ENCODE measurements around the gene CCDC183. TPM values are rescaled to one million over a fixed set of nuclear protein-coding genes. Genes with fewer than 3 reads are reported as not detected.
A peak's percentile ranks its signal among the peaks of the same experiment; 100 is the strongest.
"Not testable (repeated sequence)": the region's sequence is repeated elsewhere in the genome, so short reads cannot be mapped to it uniquely, and the experiment has no call there.

CCDC183 gene
- polyA plus RNA-seq, 4 donors: 3.7 to 7.7 (median 5.4) TPM

GRCh38 chr9:136837146-136837855 is 41.2 kb downstream of the CCDC183 start:
- DNase-seq (ENCODE audit: low read depth in 4 of 4, low spot score in 2 of 4): no peak

- DNase-seq (ENCODE audit: low read depth in 4 of 4, low spot score in 2 of 4): not testable (repeated sequence)
These were observed 41.7 kb downstream of the CCDC183 start for GRCh38 chr9:136837856-136838277.

DNA sequence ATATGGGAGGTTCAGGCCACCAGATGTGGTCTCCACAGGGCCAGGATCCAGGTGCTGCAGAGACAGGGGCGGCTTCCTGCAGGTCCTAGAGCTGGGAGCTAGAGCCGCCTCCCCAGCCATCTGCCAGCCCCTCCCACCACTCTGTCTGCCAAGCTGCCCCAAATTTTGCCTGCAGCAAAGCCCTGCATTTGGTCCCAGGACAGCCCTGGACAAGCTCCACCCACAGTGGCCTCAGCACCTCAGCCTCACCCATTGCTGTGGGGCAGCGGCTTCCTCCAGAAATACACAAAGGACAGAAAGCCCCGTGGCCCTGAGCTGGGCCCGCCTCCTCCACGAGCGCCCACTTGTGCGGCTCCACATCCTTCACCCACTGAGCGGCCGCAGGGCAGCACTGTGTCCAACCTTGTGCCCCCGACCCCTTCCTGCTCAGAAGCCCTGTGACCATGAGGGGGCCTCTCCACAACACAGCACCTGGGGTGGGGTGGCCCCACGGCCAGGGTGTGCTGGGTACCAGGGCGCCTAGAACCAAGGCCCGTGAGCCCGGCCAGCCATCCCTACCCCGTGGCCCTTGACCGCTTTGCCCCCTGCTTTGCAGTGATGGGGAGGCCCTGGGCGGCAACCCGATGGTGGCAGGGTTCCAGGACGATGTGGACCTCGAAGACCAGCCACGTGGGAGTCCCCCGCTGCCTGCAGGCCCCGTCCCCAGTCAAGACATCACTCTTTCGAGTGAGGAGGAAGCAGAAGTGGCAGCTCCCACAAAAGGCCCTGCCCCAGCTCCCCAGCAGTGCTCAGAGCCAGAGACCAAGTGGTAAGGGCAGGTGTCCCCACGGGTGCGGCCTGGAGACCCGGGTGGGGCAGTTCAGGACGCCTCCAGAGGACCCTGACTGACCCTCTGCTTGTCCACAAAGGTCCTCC is 42.4 kb downstream of the CCDC183 start:
- no peak for DNase-seq (ENCODE audit: low read depth in 4 of 4, low spot score in 2 of 4)

GRCh38 chr9:136839229-136840139 is 43.3 kb downstream of the CCDC183 start:
- DNase-seq (ENCODE audit: low read depth in 4 of 4, low spot score in 2 of 4): no peak

DNA sequence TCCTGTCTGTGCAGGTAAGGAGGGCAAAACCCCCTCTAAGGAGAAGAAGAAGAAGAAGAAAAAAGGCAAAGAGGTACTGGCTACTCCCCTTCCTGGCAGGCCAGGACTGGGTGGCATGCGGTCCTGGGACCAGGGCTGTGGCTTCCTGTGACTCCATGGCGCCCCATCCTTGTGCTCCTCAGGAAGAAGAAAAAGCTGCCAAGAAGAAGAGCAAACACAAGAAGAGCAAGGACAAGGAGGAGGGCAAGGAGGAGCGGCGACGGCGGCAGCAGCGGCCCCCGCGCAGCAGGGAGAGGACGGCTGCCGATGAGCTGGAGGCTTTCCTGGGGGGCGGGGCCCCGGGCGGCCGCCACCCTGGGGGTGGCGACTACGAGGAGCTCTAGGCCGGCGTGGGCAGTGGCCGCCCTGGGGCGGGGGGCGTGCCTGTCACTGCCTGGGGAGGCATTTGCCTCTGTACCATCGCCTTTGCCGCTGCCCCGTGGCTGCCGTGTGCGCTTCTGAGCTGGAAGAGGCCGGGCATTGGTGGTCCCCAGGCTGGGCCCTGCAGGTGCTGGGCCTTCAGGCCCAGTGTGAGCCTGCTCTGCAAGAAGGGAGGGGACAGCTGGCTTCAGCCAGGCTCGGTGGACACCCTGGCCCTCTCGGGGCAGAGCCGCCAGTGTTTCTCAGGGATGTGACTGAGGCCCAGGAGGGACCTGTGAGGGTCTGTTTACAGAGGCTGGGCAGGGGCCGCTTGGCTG is 44.2 kb downstream of the CCDC183 start:
- no peak for DNase-seq (ENCODE audit: low read depth in 4 of 4, low spot score in 2 of 4)

DNA sequence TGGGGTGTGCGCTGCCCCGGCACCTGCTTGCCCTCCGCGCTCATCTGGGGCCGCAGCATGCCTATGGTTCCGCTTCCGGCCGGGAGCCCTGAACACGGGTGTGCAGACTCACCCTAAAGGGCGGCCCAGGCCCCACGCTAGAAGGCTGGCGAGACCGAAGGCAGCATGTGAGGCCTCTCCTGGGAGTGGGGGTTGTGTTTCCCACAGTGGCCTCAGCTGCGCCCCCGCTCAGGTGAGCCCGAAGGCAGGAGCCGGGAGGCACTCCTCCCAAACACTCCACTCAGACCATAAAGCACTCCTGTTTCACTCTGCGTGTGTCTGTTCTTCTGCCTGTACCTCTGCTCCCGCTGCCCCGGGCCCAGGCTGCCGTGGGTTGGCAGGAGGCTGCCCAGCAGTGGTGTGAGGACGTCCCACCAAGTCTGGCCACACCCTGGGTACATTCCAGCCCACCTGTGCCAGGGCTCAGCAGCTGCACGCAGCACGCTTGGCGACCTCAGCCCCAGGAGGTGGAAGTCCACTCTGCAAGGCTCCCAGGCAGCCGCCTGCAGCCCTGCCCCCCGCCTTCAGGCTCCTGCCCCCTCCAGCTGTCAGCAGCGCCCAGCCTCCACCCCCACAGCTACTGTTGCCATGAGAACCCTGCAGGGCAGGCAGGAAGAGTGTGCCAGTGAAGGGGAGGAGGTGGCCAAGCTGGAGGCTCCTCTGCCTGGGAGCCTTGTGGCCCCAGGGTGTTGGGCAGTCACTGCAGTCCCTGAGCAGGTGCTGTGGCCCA is 44.9 kb downstream of the CCDC183 start:
- no peak for DNase-seq (ENCODE audit: low read depth in 4 of 4, low spot score in 2 of 4)

GRCh38 chr9:136841646-136842379 is 45.7 kb downstream of the CCDC183 start:
- DNase-seq (ENCODE audit: low read depth in 4 of 4, low spot score in 2 of 4): not testable (repeated sequence)

GRCh38 chr9:136842380-136842948 is 46.3 kb downstream of the CCDC183 start, which contains the start of gene AJM1:
Gene AJM1, plus strand, starts transcription at chr9:136842478. Its CDS starts 1,937 bp downstream, at chr9:136844415.
- peak in 2 of 4 donors; percentile 56 to 71 for DNase-seq (ENCODE audit: low read depth in 4 of 4, low spot score in 2 of 4)

- not testable (repeated sequence) for DNase-seq (ENCODE audit: low read depth in 4 of 4, low spot score in 2 of 4)
These were observed 47.1 kb downstream of the CCDC183 start for GRCh38 chr9:136843159-136843800.

DNA sequence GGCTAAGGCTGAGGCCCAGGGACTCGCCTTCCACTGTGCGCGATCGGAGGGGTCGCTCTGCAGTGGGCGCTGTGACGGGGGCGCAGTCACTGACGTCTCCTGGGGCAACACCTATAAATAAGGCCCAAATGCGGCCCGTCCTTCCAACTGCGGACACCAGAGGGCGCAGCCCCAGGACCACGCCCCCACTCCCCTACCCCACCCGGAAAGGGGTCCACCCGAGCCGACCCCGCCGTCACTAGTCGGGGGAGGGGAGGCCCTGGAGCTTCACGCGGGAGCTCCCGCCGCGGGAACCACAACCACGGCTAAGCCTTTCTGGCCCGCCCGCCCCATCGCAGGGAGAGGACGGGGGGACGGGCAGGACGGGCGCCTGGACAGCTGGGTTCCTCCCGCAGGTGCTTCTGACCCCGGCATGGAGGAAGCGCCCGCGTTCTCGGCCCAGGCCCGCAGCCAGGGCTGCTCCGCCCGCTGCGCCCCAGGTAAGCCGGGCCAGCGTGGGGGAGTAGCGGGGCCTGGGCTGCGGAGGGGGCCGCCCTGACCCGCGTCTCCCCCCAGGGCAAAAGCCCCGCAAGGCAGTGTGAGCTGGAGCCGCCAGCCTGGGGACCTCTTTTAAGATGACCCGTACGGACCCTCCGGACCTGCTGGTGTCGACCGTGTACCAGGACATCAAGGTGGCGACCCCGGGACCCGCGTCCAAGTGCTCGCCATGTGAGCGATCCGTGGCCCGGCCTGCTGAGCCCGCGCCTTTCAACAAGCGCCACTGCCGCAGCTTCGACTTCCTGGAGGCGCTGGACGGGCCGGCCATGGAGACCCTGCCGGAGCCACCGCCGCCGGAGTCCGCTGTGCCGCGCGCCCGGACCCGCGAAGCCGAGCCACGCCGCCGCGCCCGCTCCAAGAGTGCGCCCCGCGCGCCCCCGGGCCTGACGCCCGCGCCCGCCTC is 47.9 kb downstream of the CCDC183 start:
- DNase-seq (ENCODE audit: low read depth in 4 of 4, low spot score in 2 of 4): not testable (repeated sequence)

DNA sequence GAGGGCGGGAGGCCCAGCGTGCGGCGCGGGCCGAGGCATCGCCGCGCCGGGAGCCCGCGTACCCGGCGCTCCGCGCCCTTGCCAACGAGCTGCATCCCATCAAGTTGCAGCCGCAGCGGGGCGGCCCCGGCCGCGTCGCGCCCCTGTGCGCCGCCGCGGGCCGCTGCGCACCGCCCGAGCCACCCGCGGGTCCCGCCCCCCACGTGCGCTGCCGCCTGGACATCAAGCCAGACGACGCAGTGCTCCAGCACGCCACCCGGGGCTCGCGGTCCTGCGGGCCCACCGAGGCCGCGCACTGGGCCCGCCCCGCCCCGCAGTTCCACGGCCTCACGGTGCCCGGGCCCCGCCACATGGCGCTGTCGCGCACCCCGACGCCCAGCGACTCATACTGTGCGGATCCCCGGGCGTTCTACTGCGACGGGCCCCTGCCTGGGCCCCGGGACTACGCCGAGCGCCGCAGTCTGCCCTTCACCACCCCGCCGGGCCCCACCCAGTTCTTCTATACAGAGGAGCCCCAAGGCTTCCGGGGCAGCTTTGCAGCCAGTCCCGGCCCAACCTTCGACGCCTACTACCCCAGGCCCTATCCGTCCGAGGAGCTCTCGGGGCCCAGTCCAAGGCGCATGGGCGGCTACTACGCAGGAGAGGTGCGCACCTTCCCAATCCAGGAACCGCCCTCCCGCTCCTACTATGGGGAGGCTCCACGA is 48.8 kb downstream of the CCDC183 start:
- no peak for DNase-seq (ENCODE audit: low read depth in 4 of 4, low spot score in 2 of 4)

GRCh38 chr9:136845465-136846260 is 49.5 kb downstream of the CCDC183 start:
- DNase-seq (ENCODE audit: low read depth in 4 of 4, low spot score in 2 of 4): no peak

GRCh38 chr9:136846376-136847087 is 50.4 kb downstream of the CCDC183 start:
- DNase-seq (ENCODE audit: low read depth in 4 of 4, low spot score in 2 of 4): no peak

GRCh38 chr9:136847088-136847825 is 51.1 kb downstream of the CCDC183 start:
- DNase-seq (ENCODE audit: low read depth in 4 of 4, low spot score in 2 of 4): no peak

Data from left renal cortex interstitium (tissue), 4 donors.